B cell (primary cell): ENCODE results near the gene SAMD7. TPM values are rescaled to one million over a fixed set of nuclear protein-coding genes. Genes with fewer than 3 reads are reported as not detected.

Experiments used
- ATAC-seq: fragments of 200-7000 bp; cut with Tn5 transposase; one replicate; pipeline ENCODE4 v1.10.0; 2021; ENCODE audit warnings: low read depth, mild to moderate bottlenecking, moderate number of reproducible peaks, moderate library complexity
- CTCF ChIA-PET: fragments of 350-600 bp; sonication (Branson Sonifier 250); formaldehyde crosslinking; loops from one replicate; lab custom pipeline; 2021; ENCODE audit warnings: antibody characterized with exemption, inconsistent platforms; lab: Charles Lee
- POLR2A ChIA-PET: fragments of 350-600 bp; sonication (Branson Sonifier 250); formaldehyde crosslinking; loops from one replicate; lab custom pipeline; 2021; ENCODE audit warnings: antibody characterized with exemption; lab: Charles Lee
- DNase-seq: peaks from one replicate; pipeline ENCODE4 v3.0.0; 2013
- H2AFZ ChIP-seq: 2 replicates; pipeline ENCODE4 v1.6.1; 2012; ENCODE audit warnings: mild to moderate bottlenecking, low read depth, low read length; ENCODE audit not compliant: insufficient read depth, poor library complexity, severe bottlenecking
- H3K27ac ChIP-seq, 2 donors: 1 replicate in 1 of 2; 2 replicates in 1 of 2; pipeline ENCODE4 v1.5.1; 2012 to 2013; ENCODE audit warnings: low read length in 2 of 2, mild to moderate bottlenecking in 2 of 2, moderate library complexity in 1 of 2
- H3K27me3 ChIP-seq, 4 experiments: fragments of 200-600 bp in 1 of 4; sonication (generic) in 1 of 4; replicated peaks in 1 of 4; 1 replicate in 2 of 4; 2 replicates in 2 of 4; pipeline versions ENCODE4 v1.6.1 to v1.7.0; 2013 to 2016; ENCODE audit warnings: low read length in 3 of 4, mild to moderate bottlenecking in 2 of 4, mixed read lengths in 1 of 4, moderate library complexity in 1 of 4; ENCODE audit not compliant: insufficient read depth in 4 of 4, control insufficient read depth in 3 of 4; ENCODE audit errors: control extremely low read depth in 1 of 4
- H3K36me3 ChIP-seq, 2 experiments: replicated peaks in 1 of 2; 1 replicate in 1 of 2; 2 replicates in 1 of 2; pipeline versions ENCODE4 v1.6.1 to v1.7.1; 2013; ENCODE audit warnings: low read length in 1 of 2; ENCODE audit not compliant: insufficient read depth in 2 of 2, control insufficient read depth in 1 of 2; ENCODE audit errors: control extremely low read depth in 1 of 2, extremely low read depth in 1 of 2
- H3K4me1 ChIP-seq, 2 donors: fragments of 200-600 bp in 1 of 2; sonication (generic) in 1 of 2; 1 replicate in 1 of 2; 2 replicates in 1 of 2; pipeline versions ENCODE4 v1.5.1 to v1.6.1; 2013 to 2017; ENCODE audit warnings: low read length in 2 of 2; ENCODE audit not compliant: control insufficient read depth in 2 of 2, insufficient read depth in 2 of 2
- H3K4me2 ChIP-seq: replicated peaks from 2 replicates; pipeline ENCODE3; 2012; ENCODE audit warnings: mild to moderate bottlenecking, low read depth, low read length; ENCODE audit not compliant: poor library complexity, severe bottlenecking
- H3K4me3 ChIP-seq, 5 experiments: fragments of 200-600 bp in 1 of 5; sonication (generic) in 1 of 5; 1 replicate in 3 of 5; 2 replicates in 2 of 5; pipeline versions ENCODE4 v1.5.1 to v1.7.0; 2011 to 2016; ENCODE audit warnings: low read length in 4 of 5, mild to moderate bottlenecking in 4 of 5, low read depth in 2 of 5, control low read depth in 1 of 5, moderate library complexity in 1 of 5; ENCODE audit not compliant: insufficient read depth in 1 of 5; ENCODE audit errors: control extremely low read depth in 1 of 5, extremely low read depth in 1 of 5
- H3K79me2 ChIP-seq: fragments of 200-600 bp; sonication (generic); one replicate; pipeline ENCODE4 v1.6.0; 2016; ENCODE audit warnings: low read length; ENCODE audit not compliant: control insufficient read depth, insufficient read depth
- H3K9ac ChIP-seq: fragments of 200-600 bp; sonication (generic); 2 replicates; pipeline ENCODE4 v1.6.1; 2017; ENCODE audit warnings: mild to moderate bottlenecking, low read length, moderate library complexity
- H3K9me3 ChIP-seq, 3 donors: one replicate each; pipeline versions ENCODE4 v1.6.1 to v1.7.1; 2013; ENCODE audit warnings: low read length in 2 of 3; ENCODE audit not compliant: control insufficient read depth in 2 of 3, insufficient read depth in 1 of 3; ENCODE audit errors: control extremely low read depth in 1 of 3
- H4K20me1 ChIP-seq: 2 replicates; pipeline ENCODE4 v1.6.0; 2012; ENCODE audit warnings: mild to moderate bottlenecking, low read length; ENCODE audit not compliant: insufficient read depth, control insufficient read depth, poor library complexity, severe bottlenecking
- H3K27ac Mint-ChIP-seq: one replicate; pipeline ENCODE4 v1.8.0; 2021; ENCODE audit warnings: mixed read lengths
- H3K27me3 Mint-ChIP-seq: one replicate; pipeline ENCODE4 v1.8.0; 2021; ENCODE audit warnings: mixed read lengths
- H3K4me1 Mint-ChIP-seq: one replicate; pipeline ENCODE4 v1.8.0; 2021; ENCODE audit warnings: mixed read lengths
- H3K4me3 Mint-ChIP-seq: one replicate; pipeline ENCODE4 v1.8.0; 2021; ENCODE audit warnings: mixed read lengths
- H3K9me3 Mint-ChIP-seq: one replicate; pipeline ENCODE4 v1.8.0; 2022; ENCODE audit warnings: mixed read lengths; ENCODE audit not compliant: insufficient read depth
- CTCF ChIP-seq: fragments of 200-600 bp; IDR thresholded peaks from one replicate; pipeline ENCODE4 v1.8.0; 2022; ENCODE audit warnings: antibody characterized with exemption, mild to moderate bottlenecking
- EZH2 ChIP-seq: IDR thresholded peaks from 2 replicates; pipeline ENCODE4 v1.6.1; 2012; ENCODE audit warnings: borderline replicate concordance, low read depth, mild to moderate bottlenecking, moderate library complexity, low read length; ENCODE audit not compliant: insufficient read depth, poor library complexity, severe bottlenecking
- WGBS: methylation state at CpG from one replicate; pipeline ENCODE4 v1.1.5; 2013; ENCODE audit warnings: missing lambda C conversion rate; ENCODE audit not compliant: insufficient coverage; 5-methylcytosine and 5-hydroxymethylcytosine counted together
- intact Hi-C: fragments of 100-400 bp; cut with micrococcal nuclease; formaldehyde crosslinking; loops from one replicate; pipeline ENCODE4 v1.10.0; 2022
- polyA plus RNA-seq: library from polyadenylated mRNA; depleted of rRNA; stranded (reverse); fragments of >200 nt; gene quantifications from 2 replicates; pipeline ENCODE4 v1.2.3, GENCODE V29; 2012
- total RNA-seq, 2 donors: library from RNA; stranded (reverse); fragments of 120-200 nt in 1 of 2; gene quantifications; 1 replicate in 1 of 2; 2 replicates in 1 of 2; pipeline versions ENCODE4 v1.2.3 to v1.2.4, GENCODE V29; 2013 to 2022

Gene SAMD7
- total and polyA plus RNA-seq, 2 donors (not counting 1 experiment from before 2014, with no cell fraction given), result not detected

- peak; percentile 83 for ATAC-seq
- DNase-seq, result peak; percentile 66
- no peak for TF ChIP-seq EZH2
- no peak for TF ChIP-seq CTCF
- Histone ChIP-seq H3K79me2 (peaks cover 9% of the 10 kb centered on the region), H3K4me2 (peak overlapping the region; percentile 65), H4K20me1 (no peaks in the 10 kb centered on the region), H3K27ac (peak overlapping the region; percentile 71 to 89), H3K4me3 (peak overlapping the region in 4 of 5 experiments; percentile 19 to 36 (median 27)), H3K9me3 (no peaks in the 10 kb centered on the region), H3K27me3 (no peaks in the 10 kb centered on the region), H3K36me3 (no peaks in the 10 kb centered on the region), H3K4me1 (peaks cover 38 to 45% of the 10 kb centered on the region in 2 donors), H3K9ac (peak overlapping the region; percentile 27), H2AFZ (peak overlapping the region; percentile 80)
- Mint-ChIP-seq H3K9me3 (peaks cover 2% of the 10 kb centered on the region), H3K27me3 (no peaks in the 10 kb centered on the region), H3K27ac (peak overlapping the region; percentile 93), H3K4me1 (peaks cover 56% of the 10 kb centered on the region), H3K4me3 (peak overlapping the region; percentile 71)
- intact Hi-C loops, result loop anchor here (1.0 kb wide), 1 partner anchor 11 kb away; no protein-coding TSS in a partner anchor
- 0% methylated on average over 1 of the region's 6 CpGs for WGBS
- POLR2A ChIA-PET, result interaction anchor here (1.1 to 2.1 kb wide), 5 partner anchors 9 to 89 kb away, joined by 3 to 20 read pairs (median 6); partner anchors contain the start of gene SEC62
- CTCF ChIA-PET, result interaction anchor here (0.5 to 4.0 kb wide), 11 partner anchors 9 to 177 kb away, joined by 3 to 32 read pairs (median 3); partner anchors contain the start of gene SEC62
Measured at GRCh38 chr3:169954142-169954756, 42.9 kb downstream of the SAMD7 start.

GRCh38 chr3:169955406-169955805 lies 44.0 kb downstream of the SAMD7 start:
- peak overlapping the region in 1 of 2 donors; percentile 89 for H3K27ac ChIP-seq
- H3K9me3 Mint-ChIP-seq, result peaks cover 2% of the 10 kb centered on the region
- ChIA-PET CTCF (interaction anchor here (1.7 to 4.0 kb wide), 3 partner anchors 11 to 91 kb away, joined by 5 to 32 read pairs (median 29); partner anchors contain the start of gene SEC62), POLR2A (interaction anchor here (0.9 to 2.1 kb wide), 3 partner anchors 10 to 11 kb away, joined by 4 to 20 read pairs (median 7); partner anchors contain the start of gene SEC62)
- no CpG with 5 or more reads among the region's 2 CpGs for WGBS
- no peak overlapping the region for H3K9ac ChIP-seq
- ATAC-seq (no peak), DNase-seq (no peak)
- intact Hi-C loops, result no loop called here
- H3K4me3 Mint-ChIP-seq, result peak overlapping the region; percentile 59
- peak overlapping the region; percentile 63 for H3K27ac Mint-ChIP-seq
- peak overlapping the region; percentile 65 for H3K4me2 ChIP-seq
- peaks cover 51% of the 10 kb centered on the region for H3K4me1 Mint-ChIP-seq
- H3K9me3 ChIP-seq, result no peaks in the 10 kb centered on the region
- H4K20me1 ChIP-seq, result no peaks in the 10 kb centered on the region
- TF ChIP-seq EZH2, result no peak
- no peak for TF ChIP-seq CTCF
- no peaks in the 10 kb centered on the region for H3K27me3 ChIP-seq
- H3K79me2 ChIP-seq, result peaks cover 9% of the 10 kb centered on the region
- H3K4me1 ChIP-seq, result peaks cover 36 to 38% of the 10 kb centered on the region in 2 donors
- no peaks in the 10 kb centered on the region for H3K36me3 ChIP-seq
- no peaks in the 10 kb centered on the region for H3K27me3 Mint-ChIP-seq
- H3K4me3 ChIP-seq, result no peak overlapping the region
- H2AFZ ChIP-seq, result no peak overlapping the region
